T-helper 17 cell (primary cell): ENCODE results near the gene TGIF2LX. TPM values are rescaled to one million over a fixed set of nuclear protein-coding genes. Genes with fewer than 3 reads are reported as not detected.
"Not testable (repeated sequence)": the region's sequence is repeated elsewhere in the genome, so short reads cannot be mapped to it uniquely, and the experiment has no call there.

Source experiments
- ATAC-seq: fragments of 150-1000 bp; cut with Tn5 transposase; 2 replicates; pipeline ENCODE4 v1.10.0; 2021; ENCODE audit warnings: mild to moderate bottlenecking, moderate library complexity
- DNase-seq, 3 donors: peaks; one replicate each; pipeline versions ENCODE4 v3.0.0 to v3.0.0-alpha.2; 2020 to 2021
- H3K9me3 ChIP-seq: one replicate; pipeline ENCODE4 v1.7.0; 2013; ENCODE audit warnings: low read length, mild to moderate bottlenecking; ENCODE audit not compliant: control insufficient read depth, poor library complexity, severe bottlenecking
- H3K27ac Mint-ChIP-seq: one replicate; pipeline ENCODE4 v1.8.0; 2022; ENCODE audit warnings: mild to moderate bottlenecking, moderate library complexity, mixed read lengths
- H3K27me3 Mint-ChIP-seq: one replicate; pipeline ENCODE4 v1.8.0; 2022; ENCODE audit warnings: mixed read lengths
- H3K36me3 Mint-ChIP-seq: one replicate; pipeline ENCODE4 v1.8.0; 2022; ENCODE audit warnings: low read depth, mixed read lengths
- H3K4me1 Mint-ChIP-seq: one replicate; pipeline ENCODE4 v1.8.0; 2022; ENCODE audit warnings: mild to moderate bottlenecking, mixed read lengths
- H3K4me3 Mint-ChIP-seq: one replicate; pipeline ENCODE4 v1.8.0; 2022; ENCODE audit warnings: mild to moderate bottlenecking, moderate library complexity, mixed read lengths
- total RNA-seq, 4 donors: library from RNA in 2 of 4; stranded (reverse) in 2 of 4; gene quantifications; one replicate each; pipeline ENCODE4 v1.2.3 and lab custom pipeline; 2022 to 2026

TGIF2LX gene
- not detected for total RNA-seq
- 0 reads per million in 2 donors for total RNA-seq (lab: John Stamatoyannopoulos, UW)

GRCh38 chrX:89921665-89922064 lies at the start of gene TGIF2LX:
TGIF2LX (plus strand) TSS chrX:89921908; CDS start chrX:89922086, 178 bp downstream.
- H3K9me3 ChIP-seq, ATAC-seq, DNase-seq, H3K27ac Mint-ChIP-seq, H3K27me3 Mint-ChIP-seq, H3K4me3 Mint-ChIP-seq, H3K36me3 Mint-ChIP-seq, H3K4me1 Mint-ChIP-seq: not testable (repeated sequence)

DNA sequence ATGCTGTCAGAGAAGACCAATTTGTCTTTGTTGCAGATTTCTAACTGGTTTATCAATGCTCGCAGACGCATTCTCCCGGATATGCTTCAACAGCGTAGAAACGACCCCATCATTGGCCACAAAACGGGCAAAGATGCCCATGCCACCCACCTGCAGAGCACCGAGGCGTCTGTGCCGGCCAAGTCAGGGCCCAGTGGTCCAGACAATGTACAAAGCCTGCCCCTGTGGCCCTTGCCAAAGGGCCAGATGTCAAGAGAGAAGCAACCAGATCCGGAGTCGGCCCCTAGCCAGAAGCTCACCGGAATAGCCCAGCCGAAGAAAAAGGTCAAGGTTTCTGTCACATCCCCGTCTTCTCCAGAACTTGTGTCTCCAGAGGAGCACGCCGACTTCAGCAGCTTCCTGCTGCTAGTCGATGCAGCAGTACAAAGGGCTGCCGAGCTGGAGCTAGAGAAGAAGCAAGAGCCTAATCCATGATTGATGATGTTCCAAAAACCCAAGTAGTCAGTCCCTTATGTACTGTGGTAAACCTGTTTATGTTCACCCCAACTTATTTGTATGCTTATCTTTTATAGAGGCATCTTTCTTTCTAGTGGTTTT lies 728 bp downstream of the TGIF2LX start:
- H3K4me1 Mint-ChIP-seq, DNase-seq, H3K27ac Mint-ChIP-seq, H3K9me3 ChIP-seq, ATAC-seq, H3K36me3 Mint-ChIP-seq, H3K27me3 Mint-ChIP-seq, H3K4me3 Mint-ChIP-seq: not testable (repeated sequence)

- not testable (repeated sequence) for H3K27me3 Mint-ChIP-seq, H3K9me3 ChIP-seq, H3K36me3 Mint-ChIP-seq, DNase-seq, H3K27ac Mint-ChIP-seq, H3K4me1 Mint-ChIP-seq, ATAC-seq, H3K4me3 Mint-ChIP-seq
These were observed 21.4 kb downstream of the TGIF2LX start for GRCh38 chrX:89943077-89943476.

DNA sequence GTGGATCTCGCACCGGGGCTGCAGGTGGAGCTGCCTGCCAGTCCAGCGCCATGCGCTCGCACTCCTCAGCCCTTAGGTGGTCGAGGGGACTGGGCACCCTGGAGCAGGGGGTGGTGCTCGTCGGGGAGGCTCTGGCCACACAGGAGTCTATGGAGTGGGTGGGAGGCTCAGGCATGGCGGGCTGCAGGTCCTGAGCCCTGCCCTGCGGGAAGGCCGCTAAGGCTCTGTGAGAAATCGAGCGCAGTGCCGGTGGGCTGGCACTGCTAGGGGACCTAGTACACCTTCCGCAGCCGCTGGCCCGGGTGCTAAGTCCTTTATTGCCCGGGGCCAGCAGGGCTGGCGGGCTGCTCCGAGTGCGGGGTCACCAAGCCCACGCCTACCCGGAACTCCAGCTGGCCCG lies 43.9 kb downstream of the TGIF2LX start:
- H3K36me3 Mint-ChIP-seq, H3K27me3 Mint-ChIP-seq, H3K4me1 Mint-ChIP-seq, H3K27ac Mint-ChIP-seq, H3K4me3 Mint-ChIP-seq, ATAC-seq, DNase-seq, H3K9me3 ChIP-seq: not testable (repeated sequence)
